Spleen (tissue), 11 donors: Measurements from ENCODE around the gene STX16. TPM values are rescaled to one million over a fixed set of nuclear protein-coding genes. Genes with fewer than 3 reads are reported as not detected.

ENCODE experiments used
- DNase-seq: peaks from one replicate; pipeline ENCODE4 v3.0.0-alpha.2; 2020
- H3K27ac ChIP-seq, 8 donors: fragments of 200-600 bp; sonication (generic) in 7 of 8; 1 replicate in 4 of 8; 2 replicates in 4 of 8; pipeline versions ENCODE4 v1.5.0 to v1.8.0; 2016 to 2021; ENCODE audit warnings: inconsistent platforms in 4 of 8, mild to moderate bottlenecking in 4 of 8, moderate library complexity in 1 of 8
- H3K27me3 ChIP-seq, 7 donors: fragments of 200-600 bp; sonication (generic) in 6 of 7; replicated peaks in 1 of 7; 1 replicate in 4 of 7; 2 replicates in 3 of 7; pipeline versions ENCODE4 v1.5.0 to v1.8.0; 2016 to 2021; ENCODE audit warnings: inconsistent platforms in 3 of 7, mild to moderate bottlenecking in 1 of 7
- H3K36me3 ChIP-seq, 6 donors: fragments of 200-600 bp; sonication (generic) in 5 of 6; 1 replicate in 4 of 6; 2 replicates in 2 of 6; pipeline versions ENCODE4 v1.5.0 to v1.8.0; 2016 to 2021; ENCODE audit warnings: inconsistent platforms in 2 of 6
- H3K4me1 ChIP-seq, 6 donors: fragments of 200-600 bp; sonication (generic) in 5 of 6; 1 replicate in 3 of 6; 2 replicates in 3 of 6; pipeline versions ENCODE4 v1.5.0 to v1.8.0; 2016 to 2021; ENCODE audit warnings: inconsistent platforms in 3 of 6
- H3K4me3 ChIP-seq, 8 donors: fragments of 200-600 bp; sonication (generic) in 7 of 8; 1 replicate in 4 of 8; 2 replicates in 4 of 8; pipeline versions ENCODE4 v1.5.0 to v1.8.0; 2016 to 2021; ENCODE audit warnings: inconsistent platforms in 4 of 8, mild to moderate bottlenecking in 4 of 8, moderate library complexity in 2 of 8
- H3K9me3 ChIP-seq, 8 donors: fragments of 200-600 bp; sonication (generic) in 7 of 8; 1 replicate in 4 of 8; 2 replicates in 4 of 8; pipeline versions ENCODE4 v1.5.0 to v1.8.0; 2016 to 2021; ENCODE audit warnings: inconsistent platforms in 4 of 8
- CTCF ChIP-seq, 11 experiments: fragments of 200-600 bp in 7 of 11; fragments of 450-650 bp in 4 of 11; sonication (generic) in 4 of 11; IDR thresholded peaks in 8 of 11; conservative IDR thresholded peaks in 3 of 11; 1 replicate in 7 of 11; 2 replicates in 4 of 11; pipeline versions ENCODE4 v1.4.0 to v1.8.0; 2016 to 2021; ENCODE audit warnings: antibody characterized with exemption in 11 of 11, inconsistent platforms in 4 of 11, mild to moderate bottlenecking in 1 of 11
- POLR2A ChIP-seq, 3 donors: fragments of 450-650 bp; IDR thresholded peaks; one replicate each; pipeline ENCODE4 v1.5.1; 2017; ENCODE audit warnings: antibody characterized with exemption in 3 of 3, mild to moderate bottlenecking in 1 of 3
- POLR2AphosphoS5 ChIP-seq, 3 donors: sonication (generic); formaldehyde crosslinking; IDR thresholded peaks; one replicate each; pipeline ENCODE4 v1.5.1; 2017; ENCODE audit warnings: antibody characterized with exemption in 3 of 3
- WGBS, 5 donors: extraction: QIAGEN DNeasy Blood & Tissue Kit in 3 of 5; methylation state at CpG; one replicate each; pipeline versions ENCODE4 v1.1.5 to v1.1.7; 2013 to 2018; 5-methylcytosine and 5-hydroxymethylcytosine counted together
- intact Hi-C: fragments of 100-400 bp; cut with DNase I; formaldehyde crosslinking; loops from one replicate; pipeline ENCODE4 v1.15.0; 2023; ENCODE audit warnings: low total_unique reads
- polyA plus RNA-seq, 3 donors: library from polyadenylated mRNA; stranded (reverse); fragments of 200-250 nt; gene quantifications; one replicate each; pipeline ENCODE4 v1.2.1, GENCODE V29; 2013
- total RNA-seq, 7 donors: library from RNA; depleted of rRNA in 3 of 7; stranded (reverse); fragments of >200 nt in 3 of 7; fragmentation: NEBNext Ultra II Directional in 4 of 7; extraction: Animal tissue kit (Norgen Biotek cat#: 25700) in 4 of 7; gene quantifications; one replicate each; pipeline versions ENCODE4 v1.1.0 to v1.2.1, GENCODE V29; 2016 to 2021
- donor health status: healthy with polysubstance abuse.
- donor health status: DM: no; HTN: no; CAD: no; lungs with moderate emphysema.
- donor health status: DM: no; HTN: no; CAD: no.
- donor health status: Bipolar disorder and iron deficiency.
- donor health status: healthy.
- donor health status: DM: no; HTN: no; CAD: no.
- donor health status: DM: yes; HTN: yes; CAD: no.

Gene STX16
- total and polyA plus RNA-seq, 10 donors: 34.4 to 105 (median 75.0) TPM

- 87 to 94% (median 93%) methylated on average over 9 to 21 of the region's 21 CpGs for WGBS, 5 donors
- no peak overlapping the region for H3K4me3 ChIP-seq
- intact Hi-C loops: no loop called here
Observed at GRCh38 chr20:58711266-58712051, 60.4 kb downstream of the STX16 start.

DNA sequence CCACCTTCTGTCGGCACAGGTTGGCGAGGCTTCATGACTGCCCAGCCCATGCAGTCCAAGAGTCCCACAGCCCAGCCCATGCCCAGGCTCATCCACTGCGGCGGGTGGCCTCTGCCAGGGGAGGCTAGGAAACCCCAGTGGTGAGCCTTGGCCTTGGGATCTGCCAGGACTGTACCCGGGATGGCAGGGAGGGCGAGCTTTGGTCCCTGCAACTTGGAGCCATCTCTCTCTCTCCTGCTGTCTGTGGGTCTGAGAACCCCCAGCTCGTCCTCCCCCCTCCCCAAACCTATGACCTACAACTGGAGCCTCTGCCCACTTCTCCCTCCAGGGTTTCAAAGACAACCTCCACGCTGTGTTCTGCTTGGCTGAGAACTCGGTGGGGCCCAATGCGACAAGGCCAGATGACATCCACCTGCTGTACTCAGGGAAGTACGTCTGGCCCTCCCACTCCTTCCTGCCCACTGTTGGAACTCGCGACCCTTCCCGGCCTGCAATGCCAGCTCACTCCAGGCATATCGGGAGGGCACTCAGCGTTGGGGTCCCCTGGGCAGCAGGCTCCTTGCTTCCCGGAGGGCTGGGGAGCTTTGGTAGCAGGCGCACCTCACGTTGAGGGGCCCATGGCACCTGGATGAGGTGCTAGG, 61.2 kb downstream of the STX16 start:
- Histone ChIP-seq H3K27ac (no peak overlapping the region), H3K4me1 (no peaks in the 10 kb centered on the region), H3K4me3 (no peak overlapping the region), H3K27me3 (no peaks in the 10 kb centered on the region), H3K9me3 (no peaks in the 10 kb centered on the region), H3K36me3 (peaks cover 0 to 81% (median 19%) of the 10 kb centered on the region in 6 donors)
- DNase-seq: no peak
- 71 to 86% (median 83%) methylated on average over 10 to 19 of the region's 19 CpGs for WGBS, 5 donors
- intact Hi-C loops: no loop called here
- TF ChIP-seq POLR2AphosphoS5 (IDR thresholded peaks at IDR 0.05) (peak in 1 of 3 donors; percentile 33), CTCF (IDR thresholded peaks at IDR 0.05 in 8 of 11, conservative IDR thresholded peaks at IDR 0.05 in 3 of 11) (no peak), POLR2A (IDR thresholded peaks at IDR 0.05) (no peak)

More at GRCh38 chr20:58711266-58712051, 60.4 kb downstream of the STX16 start:
- Histone ChIP-seq H3K4me1 (no peaks in the 10 kb centered on the region), H3K27ac (no peak overlapping the region), H3K36me3 (peaks cover 0 to 82% (median 20%) of the 10 kb centered on the region in 6 donors), H3K9me3 (no peaks in the 10 kb centered on the region), H3K27me3 (no peaks in the 10 kb centered on the region)
- DNase-seq: no peak
- TF ChIP-seq CTCF (IDR thresholded peaks at IDR 0.05 in 8 of 11, conservative IDR thresholded peaks at IDR 0.05 in 3 of 11): no peak
- no peak for TF ChIP-seq POLR2A (IDR thresholded peaks at IDR 0.05)
- TF ChIP-seq POLR2AphosphoS5 (IDR thresholded peaks at IDR 0.05): no peak

DNA sequence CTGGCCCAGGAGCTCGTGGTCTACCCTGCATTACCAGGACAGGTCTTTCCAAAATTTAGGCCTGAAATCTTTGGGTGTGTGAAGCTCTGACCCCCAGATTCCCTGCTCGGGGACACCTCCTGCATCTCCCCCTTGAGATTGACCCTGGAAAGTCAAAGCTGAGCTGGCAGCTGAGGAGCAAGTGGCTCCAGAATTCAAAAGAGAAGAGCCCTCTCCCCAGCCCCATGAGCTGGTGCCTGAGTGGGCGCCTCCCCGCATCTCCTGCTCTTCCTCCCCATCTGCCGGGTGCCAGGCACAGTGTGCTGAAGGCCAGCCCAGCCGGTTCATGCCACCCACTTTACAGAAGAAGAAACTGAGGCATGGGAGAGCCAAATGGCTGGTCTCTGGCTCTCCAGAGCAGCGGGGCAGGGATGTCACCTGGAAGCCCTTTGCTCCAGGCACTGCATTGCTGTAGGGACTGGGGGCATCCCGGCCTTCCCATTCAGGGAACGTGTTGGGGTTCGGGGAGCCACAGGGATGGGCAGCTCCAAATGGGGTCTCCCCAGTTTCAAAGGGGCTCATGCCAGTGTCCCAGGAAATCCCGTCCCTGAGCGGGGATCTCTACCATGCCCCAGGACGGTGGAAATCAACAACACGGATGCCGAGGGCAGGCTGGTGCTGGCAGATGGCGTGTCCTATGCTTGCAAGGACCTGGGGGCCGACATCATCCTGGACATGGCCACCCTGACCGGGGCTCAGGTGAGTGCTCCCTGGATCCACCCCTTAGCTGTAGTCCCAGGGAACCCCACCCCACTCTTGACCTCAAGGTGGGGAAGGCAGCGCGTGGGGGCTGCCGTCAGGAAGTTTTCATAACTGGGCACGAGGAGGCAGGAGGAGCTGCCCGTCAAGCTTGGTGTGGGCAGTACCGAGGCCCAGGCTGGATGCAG, 62.0 kb downstream of the STX16 start:
- H3K4me1 ChIP-seq: no peaks in the 10 kb centered on the region
- intact Hi-C loops: no loop called here
- TF ChIP-seq POLR2A (IDR thresholded peaks at IDR 0.05) (no peak), POLR2AphosphoS5 (IDR thresholded peaks at IDR 0.05) (peak in 2 of 3 donors; percentile 11 to 24)
- no peak overlapping the region for H3K4me3 ChIP-seq
- H3K27ac ChIP-seq: no peak overlapping the region
- DNase-seq: peak; percentile 65
- H3K27me3 ChIP-seq: no peaks in the 10 kb centered on the region
- WGBS, 5 donors: 89 to 94% (median 93%) methylated on average over 22 to 24 of the region's 24 CpGs
- H3K36me3 ChIP-seq: peaks cover 0 to 73% (median 16%) of the 10 kb centered on the region in 6 donors
- no peaks in the 10 kb centered on the region for H3K9me3 ChIP-seq

DNA sequence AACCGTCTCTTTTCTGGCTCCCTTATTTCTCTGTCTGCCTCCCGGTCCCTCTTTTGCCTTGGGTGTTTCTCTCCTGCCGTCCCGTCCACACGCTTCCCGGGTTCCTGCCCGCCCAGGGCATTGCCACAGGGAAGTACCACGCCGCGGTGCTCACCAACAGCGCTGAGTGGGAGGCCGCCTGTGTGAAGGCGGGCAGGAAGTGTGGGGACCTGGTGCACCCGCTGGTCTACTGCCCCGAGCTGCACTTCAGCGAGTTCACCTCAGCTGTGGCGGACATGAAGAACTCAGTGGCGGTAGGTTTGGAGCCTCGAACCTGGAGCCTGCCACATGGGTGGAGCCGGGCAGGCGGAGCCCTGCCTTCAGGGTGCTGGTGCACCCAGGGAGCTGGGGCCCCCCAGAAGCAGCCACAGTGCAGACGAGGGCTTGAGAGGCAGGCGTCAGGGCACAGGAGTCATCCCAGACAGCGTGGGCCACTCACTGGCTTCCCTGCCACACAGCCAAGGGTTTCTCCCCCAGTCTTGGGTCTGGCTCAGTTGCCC, 62.8 kb downstream of the STX16 start:
- intact Hi-C loops: no loop called here
- H3K9me3 ChIP-seq: no peaks in the 10 kb centered on the region
- 89 to 95% (median 93%) methylated on average over 17 to 24 of the region's 24 CpGs for whole genome bisulfite sequencing, 5 donors
- no peaks in the 10 kb centered on the region for H3K27me3 ChIP-seq
- TF ChIP-seq POLR2AphosphoS5 (IDR thresholded peaks at IDR 0.05) (no peak), POLR2A (IDR thresholded peaks at IDR 0.05) (no peak), CTCF (IDR thresholded peaks at IDR 0.05 in 8 of 11, conservative IDR thresholded peaks at IDR 0.05 in 3 of 11) (no peak)
- H3K36me3 ChIP-seq: peaks cover 0 to 65% (median 15%) of the 10 kb centered on the region in 6 donors
- no peaks in the 10 kb centered on the region for H3K4me1 ChIP-seq
- DNase-seq: peak; percentile 73
- H3K4me3 ChIP-seq: no peak overlapping the region
- no peak overlapping the region for H3K27ac ChIP-seq
